GM18870 (cell line): Measurements from ENCODE around the gene MYO7B.

Source experiments
- ATAC-seq: cut with Tn5 transposase; IDR thresholded peaks from one replicate; pipeline ENCODE4 v1.9.1; 2021; ENCODE audit warnings: moderate library complexity; ENCODE audit not compliant: unreplicated experiment

Gene MYO7B

DNA sequence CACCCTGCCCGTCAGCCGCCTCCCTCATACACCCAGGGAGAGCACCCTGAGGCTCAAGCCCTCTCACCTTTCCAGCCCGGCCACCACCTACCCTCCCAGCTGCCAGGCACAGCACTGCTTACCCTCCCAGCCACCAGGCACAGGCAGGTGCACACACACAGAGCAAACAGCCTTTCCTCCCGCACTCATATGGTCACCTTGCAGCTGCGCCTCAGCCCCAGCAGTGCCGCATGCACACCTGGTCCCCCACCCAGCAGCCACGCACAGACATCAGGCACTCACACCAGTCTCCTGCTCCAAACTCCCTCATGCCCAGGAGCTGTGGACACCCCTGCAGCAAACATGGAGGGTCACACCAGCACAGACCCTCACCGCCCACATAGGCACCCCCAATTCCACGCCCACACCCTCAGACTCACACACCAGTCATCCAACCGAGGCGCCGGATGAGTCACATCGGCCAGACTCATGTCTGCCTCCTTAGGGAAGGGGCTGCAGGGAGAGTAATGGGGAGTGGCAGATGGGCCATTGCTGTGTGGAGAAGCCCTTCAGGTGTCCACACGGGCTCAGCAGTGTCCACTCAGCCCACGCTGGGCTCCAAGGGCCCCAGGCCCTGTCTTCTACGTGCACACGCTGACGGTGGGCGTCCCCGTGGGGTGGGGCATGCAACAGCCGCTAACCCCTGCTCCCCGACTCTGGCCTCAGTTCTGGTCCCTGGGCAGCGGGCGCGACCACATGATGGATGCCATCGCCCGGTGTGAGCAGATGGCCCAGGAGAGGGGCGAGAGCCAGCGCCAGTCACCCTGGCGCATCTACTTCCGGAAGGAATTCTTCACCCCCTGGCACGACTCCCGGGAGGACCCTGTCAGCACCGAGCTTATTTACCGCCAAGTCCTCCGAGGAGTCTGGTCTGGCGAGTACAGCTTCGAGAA, 88.2 kb downstream of the MYO7B start:
- no peak for ATAC-seq

DNA sequence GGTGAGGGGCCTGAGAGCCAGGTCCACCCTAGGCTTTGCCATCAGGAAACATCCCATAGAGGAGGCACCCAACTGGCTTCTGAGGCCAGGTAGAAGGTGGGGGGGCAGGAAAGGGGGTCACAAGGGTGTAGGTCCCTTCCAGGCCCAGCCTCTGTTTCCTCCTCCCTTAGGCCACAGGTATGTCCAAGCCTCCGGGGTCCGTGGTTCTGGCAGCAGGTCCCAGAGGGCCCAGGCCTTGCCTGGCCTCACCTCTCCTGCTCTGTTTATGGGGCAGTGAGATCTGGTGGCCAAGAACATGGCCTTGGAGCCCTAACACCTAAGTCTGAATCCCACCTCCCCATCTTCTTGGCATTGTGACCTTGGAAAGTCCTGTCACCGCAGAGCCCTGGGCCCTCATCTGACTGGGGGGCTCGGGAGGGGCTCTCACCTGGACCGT, 88.9 kb downstream of the MYO7B start:
- no peak for ATAC-seq

DNA sequence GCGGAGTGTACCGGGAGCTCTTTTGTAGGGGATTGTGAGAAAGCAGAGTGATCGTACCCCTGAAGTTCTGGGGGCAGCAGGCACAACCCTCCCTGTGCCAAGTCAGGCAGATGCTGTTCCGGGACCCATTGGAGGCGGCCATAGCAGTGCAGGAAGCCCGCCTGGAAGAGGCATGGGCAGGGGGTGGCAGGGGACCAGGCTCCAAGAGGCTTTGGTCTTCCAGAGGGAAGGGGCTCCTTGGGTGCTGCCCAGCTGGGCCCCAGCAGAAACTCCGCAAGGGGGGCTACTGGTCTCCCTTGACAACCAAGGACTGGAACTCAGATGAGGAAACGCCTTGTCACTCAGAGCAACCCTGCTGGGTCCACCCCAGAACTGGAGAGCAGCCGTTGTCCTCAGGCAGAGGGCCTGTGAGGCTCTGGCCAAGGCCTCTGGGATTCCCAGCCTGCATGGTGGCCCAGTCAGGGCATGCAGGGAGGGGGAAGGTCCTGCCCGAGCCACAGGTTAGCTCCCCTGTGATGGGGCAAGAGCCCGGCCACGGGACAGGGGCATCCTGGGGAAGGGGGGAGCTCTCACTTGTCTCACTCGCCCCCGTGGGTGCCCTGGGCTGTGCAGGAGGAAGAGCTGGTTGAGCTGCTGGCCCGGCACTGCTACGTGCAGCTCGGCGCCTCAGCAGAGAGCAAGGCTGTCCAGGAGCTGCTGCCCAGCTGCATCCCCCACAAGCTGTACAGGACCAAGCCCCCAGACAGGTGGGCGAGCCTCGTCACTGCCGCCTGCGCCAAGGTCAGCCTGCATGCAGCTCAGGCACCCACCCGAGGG, 89.5 kb downstream of the MYO7B start:
- ATAC-seq: no peak

DNA sequence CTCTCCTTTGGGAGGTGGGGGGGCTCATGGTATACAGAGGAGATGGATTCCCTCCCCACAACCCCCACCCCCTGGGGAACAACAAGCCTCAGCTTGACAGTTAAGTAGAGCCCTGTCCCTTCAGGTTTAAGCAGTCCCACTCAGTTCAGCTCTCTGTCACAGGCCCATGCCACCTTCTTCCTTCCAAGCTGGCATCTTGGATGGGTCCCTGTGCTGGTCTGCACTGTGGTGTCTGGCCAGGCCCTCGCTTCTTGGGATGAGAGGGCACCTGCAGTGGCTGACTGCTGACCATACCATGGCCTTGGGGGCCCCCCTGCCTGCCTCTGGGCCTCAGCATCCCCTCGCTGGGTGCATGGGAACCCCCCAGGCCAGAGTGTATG, 90.1 kb downstream of the MYO7B start:
- ATAC-seq: no peak

DNA sequence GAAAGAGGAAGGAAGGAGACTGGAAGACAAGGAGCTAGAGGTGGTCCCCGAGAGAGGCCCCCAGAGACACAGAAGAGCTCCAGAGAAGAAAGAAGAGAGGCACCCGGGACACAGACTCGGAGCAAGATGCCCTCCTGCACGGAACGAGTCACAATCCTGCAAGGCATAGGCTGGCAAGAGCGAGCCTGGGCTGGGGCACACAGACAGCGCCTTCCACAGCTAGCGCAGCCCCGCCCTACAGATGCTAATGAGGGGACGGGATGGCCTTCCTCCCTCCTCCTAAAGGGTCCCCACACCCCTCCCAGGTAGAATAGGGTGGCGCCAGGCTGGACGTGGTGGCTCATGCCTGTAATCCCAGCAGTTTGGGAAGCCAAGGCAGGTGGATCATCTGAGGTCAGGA, 90.7 kb downstream of the MYO7B start:
- ATAC-seq: no peak

DNA sequence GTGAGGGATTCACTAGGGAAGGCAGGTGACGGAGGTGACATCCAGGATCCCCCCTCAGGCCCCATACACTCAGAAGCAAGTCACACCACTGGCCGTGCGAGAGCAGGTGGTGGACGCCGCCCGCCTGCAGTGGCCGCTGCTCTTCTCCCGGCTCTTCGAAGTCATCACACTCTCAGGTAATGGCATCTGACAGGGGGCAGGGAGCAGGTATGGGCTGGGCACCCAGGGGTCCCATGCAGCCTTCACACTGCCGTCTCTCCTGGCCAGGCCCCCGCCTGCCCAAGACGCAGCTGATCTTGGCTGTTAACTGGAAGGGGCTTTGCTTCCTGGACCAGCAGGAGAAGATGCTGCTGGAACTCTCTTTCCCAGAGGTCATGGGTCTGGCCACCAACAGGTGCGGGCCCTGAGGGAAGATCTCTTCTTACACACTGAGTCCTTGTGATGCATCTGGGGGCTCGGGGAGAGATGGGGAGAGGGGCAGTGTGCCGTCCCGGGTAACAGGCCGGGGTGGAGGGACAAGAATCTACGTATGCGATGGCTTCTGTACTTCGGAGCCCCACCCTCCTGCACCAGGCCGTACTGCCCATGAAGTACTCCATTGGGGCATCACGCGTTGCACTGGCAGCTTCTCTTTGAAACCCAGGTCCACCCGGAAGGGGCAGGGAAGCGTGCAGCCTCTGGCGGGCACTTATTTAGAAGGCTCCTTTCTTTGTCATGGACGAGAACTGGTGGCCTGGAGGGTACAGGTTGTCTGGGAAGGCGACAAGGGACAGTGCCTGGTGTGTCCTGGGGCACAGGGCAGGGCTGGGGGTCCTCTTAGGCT, 91.6 kb downstream of the MYO7B start:
- ATAC-seq: no peak

DNA sequence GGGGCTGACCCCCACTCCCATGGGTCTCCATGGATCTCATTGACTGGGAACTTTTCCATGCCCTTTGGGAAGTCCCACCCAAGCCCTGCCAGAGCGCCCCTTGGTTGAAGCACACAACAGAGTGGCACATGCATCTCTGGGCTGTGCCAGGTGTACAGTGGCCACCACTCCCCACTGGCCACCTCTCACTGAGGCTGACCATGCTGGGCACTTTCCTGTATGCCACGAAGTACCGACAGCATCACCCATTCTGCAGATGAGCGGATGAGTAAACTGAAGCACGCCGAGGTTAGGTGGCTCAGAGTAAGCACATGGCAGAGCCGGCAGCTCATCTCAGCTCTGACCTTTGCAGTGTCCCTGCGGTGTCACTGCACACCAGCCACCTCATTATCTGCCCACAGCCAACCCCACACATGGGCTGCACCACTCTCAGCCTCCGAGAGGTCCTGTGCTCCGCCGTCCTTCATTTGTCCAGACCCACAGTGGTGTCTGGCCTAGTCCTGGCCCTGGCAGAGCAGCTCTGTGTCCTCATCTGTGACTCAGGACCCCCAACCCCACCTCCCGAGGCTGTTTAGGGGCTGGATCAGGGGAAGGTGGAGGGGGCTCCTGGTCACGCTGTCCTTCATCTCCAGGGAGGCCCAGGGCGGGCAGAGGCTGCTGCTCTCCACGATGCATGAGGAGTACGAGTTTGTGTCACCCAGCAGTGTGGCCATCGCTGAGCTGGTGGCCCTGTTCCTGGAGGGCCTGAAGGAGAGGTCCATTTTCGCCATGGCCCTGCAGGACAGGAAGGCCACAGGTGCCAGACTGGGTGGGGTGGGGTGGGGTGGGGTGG, 92.5 kb downstream of the MYO7B start:
- no peak for ATAC-seq

DNA sequence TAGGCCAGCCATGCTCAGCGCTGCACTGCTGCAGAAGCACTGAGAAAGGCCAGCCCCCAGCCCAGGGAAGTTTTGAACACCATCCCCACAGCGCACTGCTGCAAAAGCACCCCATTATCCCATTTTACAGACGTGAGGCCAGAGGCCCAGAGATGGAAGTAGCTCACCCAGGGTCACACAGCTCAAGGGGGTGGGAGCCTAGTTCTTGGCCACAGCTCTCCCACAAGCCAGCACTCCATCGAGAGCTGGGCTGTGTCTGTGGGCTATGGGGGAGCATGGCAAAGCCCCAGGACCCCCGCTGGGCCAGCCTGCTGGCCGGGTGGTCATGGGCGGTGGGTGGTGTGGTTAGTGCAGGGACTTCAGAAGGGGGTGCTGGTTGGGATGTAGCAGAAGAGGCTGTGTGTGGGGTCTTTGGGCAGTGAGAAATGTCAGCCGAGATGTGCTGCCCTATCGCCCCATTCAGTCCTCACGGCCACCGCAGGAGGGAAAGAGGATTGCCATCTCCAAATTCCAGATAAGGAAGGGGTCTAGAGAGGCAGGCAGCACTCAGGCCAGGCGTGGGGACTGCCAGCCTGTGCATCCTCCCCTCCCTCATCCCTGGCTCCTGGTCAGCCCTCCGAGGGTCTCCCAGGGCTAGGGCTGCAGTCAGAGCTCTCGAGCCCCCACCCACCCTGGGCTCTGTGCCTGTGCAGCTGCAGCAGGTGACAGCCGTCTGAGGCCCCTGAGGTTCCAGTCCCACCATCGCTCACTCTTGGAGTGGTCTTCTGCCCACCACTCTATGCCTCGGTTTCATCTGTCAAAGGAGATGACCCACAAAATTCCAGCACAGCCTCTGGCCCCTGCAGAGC, 93.5 kb downstream of the MYO7B start:
- no peak for ATAC-seq

DNA sequence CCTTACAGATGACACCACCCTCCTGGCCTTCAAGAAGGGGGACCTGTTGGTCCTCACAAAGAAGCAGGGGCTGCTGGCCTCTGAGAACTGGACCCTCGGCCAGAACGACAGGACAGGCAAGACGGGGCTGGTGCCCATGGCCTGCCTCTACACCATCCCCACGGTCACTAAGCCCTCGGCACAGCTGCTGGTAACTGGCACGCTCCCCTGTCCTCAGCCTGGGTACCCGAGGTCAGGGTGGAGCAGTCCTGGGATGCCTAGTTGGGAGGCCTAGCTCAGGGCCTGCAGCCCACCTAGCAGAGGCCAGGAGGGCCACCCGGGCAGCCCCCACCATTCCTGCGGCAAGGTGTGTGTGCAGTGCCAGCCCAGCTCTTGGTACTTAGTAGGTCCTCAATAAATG, 94.2 kb downstream of the MYO7B start:
- no peak for ATAC-seq

DNA sequence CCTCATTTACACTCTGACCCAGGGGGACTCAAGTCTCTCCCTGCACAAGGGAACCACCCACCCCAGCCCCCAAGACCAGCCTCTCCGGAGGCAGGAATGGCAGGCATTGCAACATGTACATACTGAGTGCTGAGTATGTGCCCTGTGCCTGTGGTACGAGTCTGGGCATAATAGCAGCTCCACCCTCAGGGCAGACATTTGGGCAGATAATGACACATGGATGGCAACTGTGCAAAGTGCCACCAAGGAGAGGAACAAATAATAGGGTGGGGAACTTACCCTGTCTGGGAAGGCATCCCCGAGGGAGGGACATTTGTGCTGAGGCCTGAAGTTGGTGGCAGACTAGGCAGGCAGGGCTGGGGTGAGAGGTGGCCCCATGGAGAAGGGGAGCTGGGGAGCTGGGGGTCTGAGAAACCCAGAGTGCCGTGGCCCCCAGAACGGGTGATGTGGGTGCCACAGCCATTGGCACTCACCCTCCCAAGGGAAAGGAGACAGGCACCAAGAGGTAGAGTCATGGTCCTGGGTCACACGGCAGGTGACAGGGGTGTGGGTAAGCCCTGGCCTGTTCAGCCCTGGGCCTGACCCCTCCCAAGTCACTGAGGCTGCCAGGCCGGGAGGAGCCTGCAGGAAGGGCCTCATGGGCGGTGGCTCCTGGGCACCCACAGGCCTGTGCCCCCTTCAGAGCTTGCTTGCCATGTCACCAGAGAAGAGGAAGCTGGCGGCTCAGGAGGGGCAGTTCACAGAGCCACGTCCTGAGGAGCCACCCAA, 94.8 kb downstream of the MYO7B start:
- ATAC-seq: no peak

DNA sequence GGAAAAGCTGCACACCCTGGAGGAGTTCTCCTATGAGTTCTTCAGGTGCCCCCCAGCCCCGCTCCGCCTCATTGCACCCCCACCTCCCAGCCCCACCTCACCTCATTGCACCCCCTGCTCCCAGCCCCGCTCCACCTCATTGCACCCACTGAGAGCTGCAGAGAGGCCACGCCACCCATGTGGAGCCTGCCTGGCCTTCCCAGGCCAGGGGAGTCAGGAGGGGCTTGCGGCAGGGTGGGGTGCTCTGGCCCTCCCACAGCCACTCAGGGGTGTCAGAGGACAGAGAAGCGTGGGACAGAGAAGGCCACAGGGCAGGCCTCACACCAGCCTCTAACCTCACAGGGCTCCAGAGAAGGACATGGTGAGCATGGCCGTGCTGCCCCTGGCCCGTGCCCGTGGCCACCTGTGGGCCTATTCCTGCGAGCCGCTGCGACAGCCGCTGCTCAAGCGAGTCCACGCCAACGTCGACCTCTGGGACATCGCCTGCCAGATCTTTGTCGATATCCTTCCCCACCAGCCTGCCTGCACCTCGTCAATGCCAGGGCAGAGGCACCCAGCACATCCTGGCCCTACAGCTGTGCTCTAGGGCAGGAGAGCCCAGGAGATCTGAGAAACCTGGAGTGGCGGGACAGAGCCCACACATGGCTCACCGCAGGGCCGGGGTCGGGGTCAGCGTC, 95.5 kb downstream of the MYO7B start:
- no peak for ATAC-seq

DNA sequence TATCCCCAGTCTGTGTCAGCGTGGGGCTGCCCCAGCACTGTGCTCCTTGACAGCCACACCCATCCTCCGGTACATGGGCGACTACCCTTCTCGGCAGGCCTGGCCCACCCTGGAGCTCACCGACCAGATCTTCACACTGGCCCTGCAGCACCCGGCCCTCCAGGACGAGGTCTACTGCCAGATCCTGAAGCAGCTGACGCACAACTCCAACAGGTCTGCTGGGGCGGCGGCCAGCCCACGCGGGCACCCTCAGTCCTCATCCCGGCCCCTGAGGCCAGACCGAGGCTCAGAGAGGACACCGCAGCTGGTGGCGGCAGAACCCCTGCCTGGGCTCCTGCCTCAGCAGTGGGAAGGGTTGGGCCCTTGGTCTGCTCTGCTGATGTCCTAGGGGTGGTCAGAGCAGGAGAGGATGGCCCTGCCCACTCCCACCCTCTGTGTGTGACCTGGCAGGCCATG, 96.1 kb downstream of the MYO7B start:
- no peak for ATAC-seq

DNA sequence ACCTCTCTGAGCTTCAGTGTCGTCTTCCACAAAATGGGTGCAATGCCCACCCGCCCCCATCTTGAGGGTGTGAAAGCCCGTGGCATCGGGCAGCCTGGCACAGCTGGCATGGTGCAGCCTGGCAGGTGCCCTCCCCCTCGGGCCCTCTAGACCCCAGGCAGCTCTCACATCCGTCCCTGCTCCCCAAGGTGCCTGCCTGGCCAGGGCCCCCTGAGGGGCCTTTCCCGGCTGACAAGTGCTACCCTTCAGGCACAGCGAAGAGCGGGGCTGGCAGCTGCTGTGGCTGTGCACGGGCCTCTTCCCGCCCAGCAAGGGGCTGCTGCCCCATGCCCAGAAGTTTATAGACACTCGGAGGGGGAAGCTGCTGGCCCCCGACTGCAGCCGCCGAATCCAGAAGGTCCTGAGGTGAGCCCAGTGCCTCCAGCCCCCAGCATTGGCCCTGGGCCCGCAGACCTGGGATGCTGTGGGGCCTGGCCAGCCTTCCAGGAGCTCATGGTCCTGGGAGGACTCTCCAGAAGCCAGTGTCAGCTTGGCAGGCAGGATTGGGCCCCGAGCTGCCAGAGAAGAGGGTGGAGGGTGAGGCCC, 96.6 kb downstream of the MYO7B start:
- ATAC-seq: no peak

DNA sequence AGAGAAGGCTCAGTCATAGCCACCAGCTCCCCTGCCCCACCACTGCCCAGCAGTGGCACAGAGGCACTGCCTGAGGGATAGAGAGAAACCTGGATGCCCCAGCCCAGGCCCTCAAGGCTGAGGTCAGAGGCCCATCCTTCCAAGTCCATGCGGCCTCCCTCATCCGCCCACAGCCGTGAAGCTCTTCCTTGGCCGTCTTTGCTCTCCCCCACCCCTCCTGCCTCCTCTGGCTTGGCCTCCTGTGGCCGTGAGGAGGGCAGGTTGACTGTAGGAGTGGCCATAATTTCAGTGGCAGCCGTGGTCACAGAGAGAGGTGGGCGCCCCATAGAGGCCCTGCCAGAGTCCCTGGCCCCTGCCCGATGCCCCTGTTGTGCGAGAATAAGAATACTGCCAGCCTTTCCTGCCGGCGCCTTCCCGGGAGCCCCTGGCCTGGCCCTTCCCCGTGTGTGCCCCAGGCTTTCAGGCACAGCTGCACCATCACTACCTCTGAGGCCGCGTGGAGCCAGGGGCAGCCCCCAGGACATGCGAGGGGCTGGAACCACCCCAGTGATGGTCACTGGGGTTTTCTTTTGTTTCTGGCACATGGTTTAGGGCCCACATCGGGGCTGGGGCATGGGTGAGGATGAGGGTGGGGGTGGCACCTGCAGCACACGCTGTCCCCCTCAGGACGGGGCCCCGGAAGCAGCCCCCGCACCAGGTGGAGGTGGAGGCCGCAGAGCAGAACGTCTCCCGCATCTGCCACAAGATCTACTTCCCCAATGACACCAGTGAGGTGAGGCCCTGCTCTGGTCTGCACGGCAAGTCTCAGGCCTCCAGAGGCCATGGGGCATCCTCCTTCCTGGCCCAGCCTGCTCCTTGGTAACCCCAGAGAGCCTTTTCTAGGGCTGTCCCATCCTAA, 97.4 kb downstream of the MYO7B start:
- no peak for ATAC-seq

DNA sequence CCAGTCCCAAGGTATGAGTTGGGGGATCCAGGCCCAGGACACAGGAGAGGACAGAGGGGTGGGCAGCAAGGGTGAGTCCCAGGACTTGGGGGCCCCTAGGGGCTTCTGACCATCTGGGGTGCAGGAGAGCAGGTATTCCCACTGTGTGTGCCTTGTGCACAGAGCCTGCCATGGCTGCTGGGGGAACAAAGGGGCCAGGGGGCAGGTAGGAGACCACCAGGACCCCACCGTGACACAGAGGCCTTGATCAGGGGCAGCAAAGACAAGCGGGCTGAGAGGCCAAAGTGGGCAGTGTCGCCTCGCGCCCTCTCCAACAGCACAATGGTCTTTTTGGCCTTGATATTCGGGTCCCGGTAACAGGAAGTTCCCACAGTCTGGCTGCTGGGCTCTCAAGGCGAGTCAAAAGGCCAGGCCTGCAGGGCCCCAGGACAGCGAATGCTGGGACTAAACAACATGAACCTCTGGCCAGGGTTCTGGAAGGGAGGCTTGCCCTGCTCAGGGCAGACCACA, 98.1 kb downstream of the MYO7B start:
- ATAC-seq: no peak

DNA sequence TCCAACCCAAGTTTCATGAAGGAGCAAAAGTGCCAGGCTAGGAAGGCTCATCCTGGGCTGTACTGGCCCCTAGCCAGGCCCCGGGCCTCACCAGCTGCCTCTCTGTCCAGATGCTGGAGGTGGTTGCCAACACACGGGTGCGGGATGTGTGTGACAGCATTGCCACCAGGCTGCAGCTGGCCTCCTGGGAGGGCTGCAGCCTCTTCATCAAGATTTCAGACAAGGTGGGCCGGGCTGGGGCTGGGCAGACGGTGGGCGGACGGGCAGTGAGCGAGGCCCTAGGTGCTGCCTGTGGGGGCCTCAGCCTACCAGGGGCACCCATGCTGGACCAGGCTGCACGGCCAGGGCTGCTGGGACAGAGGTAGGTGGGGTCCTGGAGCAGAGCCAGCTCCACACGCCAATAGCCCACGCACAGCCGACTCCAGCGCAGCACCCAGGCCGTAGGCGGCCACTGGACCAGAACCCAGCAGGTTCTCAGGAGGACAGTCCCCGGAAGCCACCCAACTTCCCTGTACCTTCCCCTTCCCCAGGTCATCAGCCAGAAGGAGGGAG, 98.7 kb downstream of the MYO7B start:
- no peak for ATAC-seq
